K562 (cell line): ENCODE measurements around the gene CCR8. TPM values are rescaled to one million over a fixed set of nuclear protein-coding genes. Genes with fewer than 3 reads are reported as not detected.
A peak's percentile ranks its signal among the peaks of the same experiment; 100 is the strongest.

Source experiments
- ATAC-seq: fragments of 200-7000 bp; cut with Tn5 transposase; 3 replicates; pipeline ENCODE4 v1.9.1; 2020; ENCODE audit warnings: moderate library complexity
- BruUV-seq: library from RNA; stranded (reverse); fragments of 400-500 nt; replicated peaks from 2 replicates; lab custom pipeline; 2021; lab: Mats Ljungman, UMichigan
- CTCF ChIA-PET: fragments of 300-600 bp; formaldehyde crosslinking; extraction: SDS; loops from one replicate; lab custom pipeline; 2021; ENCODE audit warnings: low intra/inter-chr PET ratio; lab: Yijun Ruan, JAX
- POLR2A ChIA-PET: fragments of 300-600, 350-650 bp; sonication (Branson Sonifier 250); formaldehyde crosslinking; extraction: SDS; loops from one replicate; lab custom pipeline; 2021; ENCODE audit warnings: antibody characterized with exemption, inconsistent platforms; lab: Yijun Ruan, JAX
- DNase-seq, 4 experiments: peaks; one replicate each; pipeline versions ENCODE4 v3.0.0 to v3.0.0-alpha.2; 2011 to 2018; ENCODE audit warnings: low spot score in 3 of 4, mixed read lengths in 3 of 4; ENCODE audit errors: extremely low read depth in 1 of 4
- FAIRE-seq: peaks from 2 replicates; lab custom pipeline; 2011; peaks lifted over from hg19 to GRCh38; lab: Jason Lieb, UNC
- H2AFZ ChIP-seq: 2 replicates; pipeline ENCODE4 v1.6.0; 2011; ENCODE audit warnings: low read depth, low read length, control low read depth, inconsistent platforms
- H3K27ac ChIP-seq: fragments of 200-600 bp; 3 replicates; pipeline ENCODE4 v1.8.0; 2011; ENCODE audit warnings: low read depth, mild to moderate bottlenecking, control low read depth, inconsistent platforms, low read length, moderate library complexity, mixed read lengths; ENCODE audit errors: extremely low read depth
- H3K27me3 ChIP-seq, 2 experiments: fragments of 300-600 bp in 1 of 2; 2 replicates in 1 of 2; 3 replicates in 1 of 2; pipeline versions ENCODE4 v1.6.0 to v1.8.0; 2011; ENCODE audit warnings: inconsistent platforms in 2 of 2, low read length in 2 of 2, mild to moderate bottlenecking in 1 of 2, mixed read lengths in 1 of 2, moderate library complexity in 1 of 2; ENCODE audit not compliant: control insufficient read depth in 2 of 2, insufficient read depth in 2 of 2
- H3K36me3 ChIP-seq: fragments of 300-600 bp; 3 replicates; pipeline ENCODE4 v1.8.0; 2011; ENCODE audit warnings: mild to moderate bottlenecking, low read length, inconsistent platforms; ENCODE audit not compliant: control insufficient read depth, insufficient read depth
- H3K4me1 ChIP-seq, 2 experiments: fragments of 200-600 bp in 1 of 2; replicated peaks in 1 of 2; 2 replicates in 1 of 2; 3 replicates in 1 of 2; pipeline versions ENCODE4 v1.5.1 to v1.8.0; 2011; ENCODE audit warnings: inconsistent platforms in 2 of 2, low read length in 2 of 2, mild to moderate bottlenecking in 1 of 2, mixed read lengths in 1 of 2, moderate library complexity in 1 of 2; ENCODE audit not compliant: control insufficient read depth in 2 of 2, insufficient read depth in 2 of 2
- H3K4me2 ChIP-seq: 2 replicates; pipeline ENCODE4 v1.6.1; 2011; ENCODE audit warnings: low read length, control low read depth, inconsistent platforms, mixed read lengths; ENCODE audit not compliant: insufficient read depth
- H3K4me3 ChIP-seq: fragments of 200-600 bp; sonication (generic), shearing (Covaris generic); 2 replicates; pipeline ENCODE4 v1.5.1; 2016; ENCODE audit warnings: control low read depth, inconsistent platforms
- H3K79me2 ChIP-seq: fragments of 200-600 bp; 3 replicates; pipeline ENCODE4 v1.8.0; 2011; ENCODE audit warnings: low read length, inconsistent platforms; ENCODE audit not compliant: control insufficient read depth, insufficient read depth
- H3K9ac ChIP-seq, 2 experiments: 2 replicates each; pipeline versions ENCODE4 v1.6.0 to v1.6.1; 2011; ENCODE audit warnings: low read depth in 2 of 2, low read length in 2 of 2, control low read depth in 1 of 2, inconsistent platforms in 1 of 2, mild to moderate bottlenecking in 1 of 2, mixed read lengths in 1 of 2; ENCODE audit not compliant: insufficient read depth in 1 of 2
- H3K9me1 ChIP-seq: one replicate; pipeline ENCODE4 v1.6.0; 2011; ENCODE audit warnings: inconsistent platforms, mild to moderate bottlenecking, low read length, moderate library complexity; ENCODE audit not compliant: control insufficient read depth, insufficient read depth
- H3K9me3 ChIP-seq: replicated peaks from 2 replicates; pipeline ENCODE4 v1.5.1; 2011; ENCODE audit warnings: low read depth, low read length, inconsistent platforms; ENCODE audit not compliant: control insufficient read depth, insufficient read depth
- H4K20me1 ChIP-seq: replicated peaks from 2 replicates; pipeline ENCODE4 v1.6.1; 2011; ENCODE audit warnings: low read length, inconsistent platforms, mixed read lengths; ENCODE audit not compliant: control insufficient read depth, insufficient read depth
- ATF3 ChIP-seq, 2 experiments: fragments of 450-650 bp in 1 of 2; sonication (generic) in 1 of 2; formaldehyde crosslinking in 1 of 2; IDR thresholded peaks in 1 of 2; conservative IDR thresholded peaks in 1 of 2; 2 replicates each; pipeline versions ENCODE4 v1.6.1 to v1.8.1; 2016 to 2023; ENCODE audit warnings: mild to moderate bottlenecking in 2 of 2, moderate library complexity in 2 of 2, inconsistent platforms in 1 of 2, missing genetic modification reagents in 1 of 2
- FOSL1 ChIP-seq: fragments of 200-800 bp; sonication (Bioruptor generic); conservative IDR thresholded peaks from 2 replicates; pipeline ENCODE4 v1.6.1; 2016; ENCODE audit warnings: missing genetic modification characterization, missing compliant biosample characterization
- GATA2 ChIP-seq: sonication (generic); formaldehyde crosslinking; IDR thresholded peaks from 2 replicates; pipeline ENCODE4 v1.4.0; 2020; ENCODE audit warnings: mild to moderate bottlenecking, missing genetic modification reagents
- RNF2 ChIP-seq: sonication (generic); IDR thresholded peaks from 2 replicates; pipeline ENCODE4 v1.6.1; 2016
- ZKSCAN3 ChIP-seq: fragments of 250-450 bp; sonication (Bioruptor Pico); IDR thresholded peaks from 2 replicates; pipeline ENCODE4 v1.4.0; 2020
- WGBS: fragments of 100-300 bp; shearing (Covaris generic); methylation state at CpG from one replicate; pipeline ENCODE4 v1.1.6; 2016; ENCODE audit warnings: low coverage, mixed read lengths; ENCODE audit not compliant: insufficient coverage; ENCODE audit errors: missing lambda C conversion rate; 5-methylcytosine and 5-hydroxymethylcytosine counted together
- in situ Hi-C: fragments of 300-500 bp; cut with MboI; formaldehyde crosslinking; loops from 4 replicates; pipeline ENCODE4 v1.15.0; 2018; ENCODE audit warnings: inconsistent platforms, mixed read lengths
- intact Hi-C: fragments of 100-400 bp; cut with micrococcal nuclease; formaldehyde crosslinking; loops from 2 replicates; pipeline ENCODE4 v1.14.2; 2022
- polyA plus RNA-seq, 8 experiments: library from polyadenylated mRNA; depleted of rRNA in 4 of 8; stranded (reverse) in 5 of 8; unstranded in 3 of 8; fragments of >200 nt; fragmentation: Nextera tagmentation in 2 of 8; fragmentation: Illumina TruSeq in 1 of 8; extraction: Ambion mirVana in 2 of 8; extraction: Trizol in 1 of 8; gene quantifications; 2 replicates each; pipeline versions ENCODE4 v1.2.1 to v1.2.3, GENCODE V29; 2011 to 2014; ENCODE audit warnings: inconsistent platforms in 1 of 8, missing spikeins in 1 of 8
- total RNA-seq, 7 experiments: library from RNA; depleted of rRNA in 6 of 7; stranded (reverse); fragments of >200 nt in 6 of 7; fragmentation: Illumina TruSeq in 2 of 7; extraction: Trizol in 2 of 7; gene quantifications; 2 replicates each; pipeline versions ENCODE4 v1.2.1 to v1.2.3, GENCODE V29; 2011 to 2021; ENCODE audit warnings: low replicate concordance in 1 of 7

Gene CCR8
- total and polyA plus RNA-seq, 9 of the 15 experiments (the other 6 are each of a cell fraction or from before 2014, with no cell fraction given) = not detected

- FAIRE-seq = no peak
- no peak overlapping the region for H3K4me2 ChIP-seq
- no peak for TF ChIP-seq RNF2
- TF ChIP-seq ATF3 (IDR thresholded peaks at IDR 0.05) = 0 out of 2 replicates have a peak, but pooled peaks have one; percentile 8
- TF ChIP-seq ATF3 (CRISPR knock-in tag; conservative IDR thresholded peaks at IDR 0.05) = no peak
- TF ChIP-seq FOSL1 (tag) = peak; percentile 69
- TF ChIP-seq GATA2 (CRISPR knock-in tag) = no peak
- no peak for TF ChIP-seq ZKSCAN3
- H2AFZ ChIP-seq = no peak overlapping the region
- POLR2A ChIA-PET = no interaction called here
- no peak for DNase-seq
- H3K27me3 ChIP-seq = no peaks in the 10 kb centered on the region
- CTCF ChIA-PET = no interaction called here
- no peaks in the 10 kb centered on the region for H4K20me1 ChIP-seq
- no peak overlapping the region for H3K9ac ChIP-seq
- H3K9me3 ChIP-seq = no peaks in the 10 kb centered on the region
- WGBS = 11% methylated on average over 1 of the region's 1 CpG
- H3K4me1 ChIP-seq = no peaks in the 10 kb centered on the region
- no peak overlapping the region for H3K27ac ChIP-seq
- ATAC-seq = no peak
- BruUV-seq = no TSS peak
- in situ Hi-C loops = no loop called here
- H3K79me2 ChIP-seq = no peaks in the 10 kb centered on the region
- H3K9me1 ChIP-seq = no peaks in the 10 kb centered on the region
- intact Hi-C loops = no loop called here
- H3K4me3 ChIP-seq = no peak overlapping the region
- H3K36me3 ChIP-seq = no peaks in the 10 kb centered on the region
Observed at GRCh38 chr3:39315420-39315819, 14.1 kb upstream of the CCR8 start.
